RCC 7860 (cell line): Measurements from ENCODE around the gene PUM1.
"Not testable (repeated sequence)": the region's sequence is repeated elsewhere in the genome, so short reads cannot be mapped to it uniquely, and the experiment has no call there.

Experiments used
- DNase-seq: peaks from one replicate; pipeline ENCODE4 v3.0.0-alpha.2; 2015; ENCODE audit warnings: low spot score
- FAIRE-seq: peaks from 2 replicates; lab custom pipeline; 2012; peaks lifted over from hg19 to GRCh38; lab: Jason Lieb, UNC

The PUM1 gene

DNA sequence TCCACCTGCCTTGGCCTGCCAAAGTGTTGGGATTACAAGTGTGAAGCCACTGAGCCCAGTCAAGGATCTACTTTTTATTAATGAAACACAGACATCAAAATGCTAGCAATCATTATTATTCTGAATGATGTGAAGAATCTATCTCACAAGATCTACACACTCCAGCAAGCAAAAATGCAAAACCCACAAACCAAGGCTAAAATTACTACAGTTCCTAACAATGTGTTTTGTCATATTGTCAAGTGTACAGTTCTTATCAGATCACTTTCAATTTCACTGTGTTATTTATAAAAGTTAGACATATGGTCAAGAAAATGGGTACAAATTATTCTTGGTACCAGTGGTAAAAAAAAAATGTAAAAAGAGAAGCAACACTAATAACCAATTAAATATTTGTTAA lies 95.6 kb downstream of the PUM1 start:
- no peak for FAIRE-seq
- DNase-seq = no peak

DNA sequence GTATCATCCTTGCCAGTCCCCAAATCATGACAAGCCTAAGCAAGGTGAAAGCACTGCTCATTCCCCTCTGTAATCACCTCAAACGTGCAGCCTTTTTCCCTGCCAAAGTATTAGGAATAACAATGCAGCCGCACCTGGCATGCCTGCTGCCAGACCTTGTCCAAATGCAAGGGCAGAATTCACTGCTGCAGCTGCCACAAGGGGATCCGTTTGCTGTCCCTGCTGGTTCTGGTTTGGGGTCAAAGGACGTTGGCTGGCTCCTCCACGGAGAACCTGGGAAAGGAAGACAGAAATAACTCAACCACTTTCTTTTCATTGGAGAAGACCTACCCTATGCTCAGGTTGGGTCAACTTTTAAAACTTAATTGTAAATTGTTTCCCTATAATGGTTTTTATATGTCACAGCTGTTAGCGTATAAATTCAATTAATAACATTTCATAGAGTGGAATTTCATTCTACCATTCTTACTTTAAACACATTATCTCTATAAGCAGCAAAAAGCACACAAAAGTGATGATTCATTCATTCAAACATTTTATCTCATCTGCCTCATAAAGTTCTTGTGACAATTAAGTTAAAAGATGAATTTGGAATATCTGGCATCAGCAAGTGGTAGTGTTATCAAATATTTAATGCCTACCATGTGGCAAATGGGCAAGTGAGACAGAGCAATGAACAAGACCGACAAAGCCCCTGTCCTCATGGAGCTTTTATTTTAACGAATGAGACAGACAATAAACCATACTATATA lies 97.1 kb downstream of the PUM1 start:
- DNase-seq = no peak
- FAIRE-seq = no peak

DNA sequence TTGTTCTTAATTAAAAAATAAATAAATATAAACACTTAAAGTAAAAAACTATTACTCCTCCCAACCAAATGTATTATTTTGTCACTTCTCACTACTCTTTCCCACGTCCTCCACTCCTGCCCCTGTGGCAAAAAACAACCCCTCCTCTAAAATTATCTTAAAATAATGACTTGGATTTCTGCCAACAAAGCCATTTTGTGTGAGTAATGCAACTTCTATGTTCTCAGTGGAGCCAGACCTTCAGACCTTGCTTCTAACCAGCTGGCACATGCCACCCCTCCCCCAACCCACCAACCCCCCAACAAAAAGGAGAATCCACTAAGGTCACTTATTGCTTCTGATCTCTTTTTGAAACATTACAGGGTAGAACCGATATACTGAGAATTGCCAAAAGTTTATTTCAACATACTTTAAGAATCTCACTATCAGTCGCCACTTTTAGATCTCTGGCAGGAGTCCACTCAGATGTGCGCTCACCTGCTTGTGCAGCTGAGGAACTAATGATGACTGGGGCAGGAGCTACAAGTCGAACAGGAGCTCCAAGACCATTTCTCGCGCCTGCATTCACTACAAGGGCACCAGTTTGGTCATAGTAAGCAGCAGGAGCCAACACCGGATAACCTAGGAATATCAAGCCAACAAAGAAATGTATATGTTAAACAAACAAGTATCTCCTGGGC lies 98.7 kb downstream of the PUM1 start:
- no peak for FAIRE-seq
- no peak for DNase-seq

DNA sequence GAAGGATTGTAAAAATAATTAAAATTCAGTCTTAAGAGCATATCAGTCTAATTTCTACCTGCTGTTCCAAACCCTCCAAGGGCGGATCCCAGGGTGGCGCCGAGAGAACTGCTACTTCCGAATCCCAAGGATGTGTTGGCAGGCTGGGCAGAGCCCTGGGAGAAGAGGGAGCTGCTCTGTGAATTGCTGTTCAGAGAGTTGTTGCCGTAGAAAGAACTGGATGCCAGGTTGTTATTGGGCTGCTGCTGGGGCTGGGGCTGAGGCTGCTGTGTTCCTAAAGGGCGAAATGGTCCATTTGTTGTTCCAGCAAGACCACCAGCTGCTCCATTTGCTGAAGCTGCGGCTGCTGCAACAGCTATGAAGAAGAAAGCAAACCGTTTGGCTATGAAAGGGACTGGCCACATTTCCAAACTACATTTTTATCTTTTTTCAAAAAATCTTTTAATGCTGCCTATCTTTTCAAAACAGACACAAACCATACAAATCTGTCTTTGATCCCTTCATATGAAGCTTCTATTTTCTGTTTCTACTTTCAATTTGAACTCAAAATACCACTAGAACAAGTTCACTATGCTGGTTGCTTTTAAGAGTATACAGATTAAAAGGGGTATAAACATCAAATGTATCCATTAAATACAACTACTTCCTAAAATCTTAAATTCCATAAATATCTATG lies 99.5 kb downstream of the PUM1 start:
- DNase-seq = no peak
- FAIRE-seq = no peak

DNA sequence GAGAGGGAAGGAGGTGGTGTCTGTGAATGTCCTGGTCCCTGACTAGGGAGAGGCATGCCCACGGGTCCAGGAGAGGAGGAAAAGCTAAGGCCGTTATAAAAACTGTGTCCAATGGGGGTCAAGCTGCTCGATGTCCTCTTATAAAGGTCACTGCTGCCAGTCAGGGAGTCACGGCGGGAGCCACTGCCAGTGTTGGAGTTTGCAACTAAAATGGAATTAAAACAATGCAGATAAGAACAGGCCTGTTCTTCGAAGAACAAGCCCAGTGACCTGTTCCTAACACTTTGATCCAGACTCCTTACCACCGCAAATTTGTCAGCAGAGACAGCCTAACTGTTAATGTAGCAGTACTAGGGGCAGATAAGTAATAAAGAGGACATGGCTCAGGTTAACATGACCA lies 100.8 kb downstream of the PUM1 start:
- DNase-seq = no peak
- no peak for FAIRE-seq

DNA sequence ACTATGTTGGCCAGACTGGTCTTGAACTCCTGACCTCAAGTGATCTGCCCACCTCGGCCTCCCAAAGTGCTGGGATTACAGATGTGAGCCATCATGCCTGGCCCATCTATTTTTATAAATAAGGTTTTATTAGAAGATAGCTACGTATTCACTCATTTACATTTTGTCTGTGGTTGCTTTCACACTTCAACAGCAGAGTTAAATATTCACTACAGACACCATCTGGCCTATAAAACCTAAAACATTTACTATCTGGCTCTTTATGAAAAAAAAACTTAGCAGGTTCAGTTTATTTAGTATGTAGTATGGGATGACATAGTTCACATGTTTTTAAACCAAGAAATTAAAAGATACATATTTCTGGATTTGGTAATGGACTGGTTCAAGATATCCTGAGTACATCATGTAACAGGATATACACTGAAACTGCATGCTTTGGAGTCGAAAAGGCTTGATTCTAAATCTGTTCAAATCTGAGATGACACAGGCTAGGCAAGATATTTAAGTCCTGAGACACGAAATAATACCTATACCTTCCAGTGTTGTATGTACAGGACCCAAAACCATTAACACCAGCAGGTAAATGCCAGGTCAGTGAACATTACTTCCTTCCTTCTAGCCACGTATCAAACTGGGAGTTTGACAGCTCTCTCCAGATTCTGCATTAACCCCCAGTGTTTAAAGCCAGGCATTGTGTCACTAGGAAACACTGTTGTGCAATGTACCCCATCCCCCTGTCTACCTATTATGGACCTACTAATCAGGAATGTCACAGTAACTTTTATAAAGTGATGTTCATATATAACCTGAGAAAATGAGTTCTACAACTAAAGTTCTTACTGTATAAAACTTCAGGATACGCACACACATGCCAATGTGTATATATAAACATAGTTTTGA lies 102.7 kb downstream of the PUM1 start:
- DNase-seq (no peak), FAIRE-seq (no peak)

DNA sequence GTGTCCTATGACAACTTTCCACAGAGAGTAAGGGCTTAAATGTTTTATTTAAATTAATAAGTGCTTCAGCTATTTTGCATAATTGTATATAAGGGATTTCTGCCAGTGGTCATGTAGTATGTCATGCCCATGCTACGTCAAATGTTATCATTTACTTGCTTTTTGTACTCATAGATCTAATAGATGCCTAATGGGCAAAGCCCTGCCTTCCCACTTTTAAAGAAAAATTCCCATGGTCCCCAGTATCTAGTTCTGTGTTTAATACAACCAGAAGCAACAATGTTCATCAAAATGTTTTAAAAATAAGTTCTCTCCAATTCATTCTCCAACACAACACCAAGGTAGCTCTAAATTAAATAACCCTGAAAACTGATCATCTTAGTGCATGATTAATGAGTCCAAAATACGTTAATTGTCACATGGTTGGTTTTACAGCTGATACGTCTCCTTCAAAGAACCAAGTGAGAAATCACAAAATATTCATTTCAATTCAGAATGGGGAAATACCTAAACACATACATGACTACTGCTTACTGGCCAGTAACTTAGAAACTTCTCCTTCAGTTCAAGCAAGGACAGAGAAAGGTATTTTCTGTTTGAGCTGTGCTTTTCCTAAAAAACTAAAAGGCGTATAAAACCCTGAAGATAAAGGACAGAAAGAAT lies 107.8 kb downstream of the PUM1 start:
- FAIRE-seq = no peak

DNA sequence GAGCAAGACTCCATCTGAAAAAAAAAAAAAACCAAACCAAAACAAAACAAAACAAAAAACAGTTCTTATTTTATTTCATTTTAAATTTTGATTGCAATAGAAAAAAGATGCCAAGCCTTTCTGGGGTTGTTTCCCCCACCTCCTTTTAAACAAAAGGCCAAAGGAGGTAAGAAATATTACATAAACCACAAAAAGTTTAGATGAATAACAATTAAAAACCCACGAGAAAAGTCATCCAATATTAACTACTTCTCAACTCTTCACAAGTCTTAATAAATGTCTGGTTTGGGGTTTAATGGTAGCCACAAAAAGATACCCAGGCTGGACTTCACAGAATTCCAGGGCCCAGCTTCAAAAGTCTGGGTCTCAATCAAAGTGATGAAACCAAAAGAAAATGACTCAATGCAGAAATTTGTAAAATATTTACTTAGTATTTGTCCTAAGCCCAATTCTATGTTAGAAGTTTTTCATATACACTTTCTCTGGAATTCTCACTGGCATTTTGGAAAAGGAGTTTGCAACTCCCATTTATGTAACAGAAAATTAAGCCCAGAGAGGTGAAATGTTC lies 110.0 kb downstream of the PUM1 start:
- DNase-seq = no peak
- peak; percentile 15 for FAIRE-seq

More for the DNA sequence above, 107.8 kb downstream of the PUM1 start:
- no peak for DNase-seq

DNA sequence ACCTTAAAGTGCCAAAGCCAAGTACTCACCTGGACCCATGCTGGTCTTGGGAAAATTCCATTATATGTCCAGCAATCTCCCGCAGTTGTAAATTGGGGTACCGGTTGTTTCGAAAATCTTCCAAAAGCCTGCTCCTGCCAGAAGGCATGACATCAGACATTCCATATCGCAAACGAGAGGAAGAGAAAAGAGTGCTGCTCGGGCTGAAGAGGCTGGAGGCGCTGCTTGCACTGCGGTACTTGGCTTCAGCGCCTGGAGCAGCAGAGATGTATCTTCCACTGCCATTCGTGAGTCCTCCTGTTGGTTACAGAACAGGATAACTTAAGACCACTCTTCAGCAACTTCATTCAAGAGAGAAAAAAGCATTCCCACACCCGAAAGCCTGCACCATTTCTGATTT lies 111.8 kb downstream of the PUM1 start:
- FAIRE-seq (no peak), DNase-seq (no peak)

DNA sequence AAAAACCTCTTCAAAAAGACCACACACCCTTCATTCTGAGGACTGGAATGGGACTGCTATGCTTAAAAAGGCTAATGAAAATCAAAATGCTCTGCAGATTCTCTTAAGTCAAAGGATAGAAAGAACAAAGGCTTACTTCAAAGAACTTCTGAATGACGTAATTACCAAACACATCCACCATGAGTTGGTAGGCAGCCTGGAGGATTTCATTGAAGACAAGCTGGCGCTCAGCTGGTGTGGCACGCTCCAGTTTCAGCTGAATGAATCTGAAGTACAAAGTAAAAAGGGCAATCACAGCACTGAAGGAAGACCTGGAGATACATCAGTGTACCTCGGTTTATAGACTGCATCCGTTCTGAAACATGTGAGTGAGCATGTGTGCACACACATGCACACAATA lies 113.4 kb downstream of the PUM1 start:
- FAIRE-seq (no peak), DNase-seq (no peak)

DNA sequence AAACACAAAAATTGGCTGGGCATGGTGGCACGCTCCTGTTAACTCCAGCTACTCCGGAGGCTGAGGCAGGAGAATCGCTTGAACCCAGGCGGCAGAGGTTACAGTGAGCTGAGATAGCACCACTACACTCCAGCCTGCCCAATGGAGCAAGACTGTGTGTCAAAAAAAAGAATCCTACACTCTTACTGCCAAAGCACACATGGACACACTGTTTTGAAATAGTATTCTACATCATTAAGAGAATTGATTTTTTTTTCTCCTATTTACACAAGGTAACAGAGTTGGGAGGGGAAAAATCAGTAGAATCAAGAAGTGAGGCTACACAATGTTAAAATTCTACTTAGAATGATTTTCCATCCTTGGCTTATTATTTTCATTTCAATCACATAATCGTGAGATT lies 114.8 kb downstream of the PUM1 start:
- DNase-seq (no peak), FAIRE-seq (no peak)

DNA sequence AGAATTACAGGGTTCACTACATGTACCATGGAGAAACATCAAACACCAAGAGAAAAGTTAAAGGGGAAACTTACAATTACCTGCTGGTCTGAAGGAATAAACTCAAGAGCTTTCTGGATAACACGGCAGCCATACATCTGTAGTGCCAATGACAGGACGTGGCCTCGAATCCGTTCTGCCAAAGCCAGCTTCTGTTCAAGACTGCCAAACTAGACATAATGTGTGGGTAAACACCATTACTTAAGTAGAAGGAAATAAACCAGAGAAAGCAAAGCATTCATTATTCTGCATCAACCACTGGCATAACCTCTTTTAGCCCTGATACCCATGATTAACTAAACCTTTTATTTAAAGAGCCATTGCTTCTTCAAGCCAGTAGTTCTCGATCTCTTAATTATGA lies 115.5 kb downstream of the PUM1 start:
- DNase-seq (no peak), FAIRE-seq (no peak)

DNA sequence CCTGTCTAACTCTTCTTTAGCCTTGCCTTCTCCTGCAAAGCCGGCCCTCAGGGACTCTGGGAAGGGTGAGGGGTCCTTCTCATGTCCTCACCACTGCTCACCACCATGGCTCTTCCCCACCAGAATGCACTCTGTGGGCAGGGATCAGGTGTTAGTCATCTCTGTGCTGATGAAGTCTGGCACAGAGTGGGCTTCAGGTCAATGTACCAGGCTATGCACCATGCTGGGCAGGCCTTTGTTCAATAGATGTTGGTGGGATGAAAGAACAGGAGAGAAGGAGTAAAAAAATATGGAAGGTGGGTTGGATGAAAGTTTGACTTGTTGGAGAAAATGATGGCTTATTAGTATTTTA lies 116.1 kb downstream of the PUM1 start:
- DNase-seq, FAIRE-seq: not testable (repeated sequence)

DNA sequence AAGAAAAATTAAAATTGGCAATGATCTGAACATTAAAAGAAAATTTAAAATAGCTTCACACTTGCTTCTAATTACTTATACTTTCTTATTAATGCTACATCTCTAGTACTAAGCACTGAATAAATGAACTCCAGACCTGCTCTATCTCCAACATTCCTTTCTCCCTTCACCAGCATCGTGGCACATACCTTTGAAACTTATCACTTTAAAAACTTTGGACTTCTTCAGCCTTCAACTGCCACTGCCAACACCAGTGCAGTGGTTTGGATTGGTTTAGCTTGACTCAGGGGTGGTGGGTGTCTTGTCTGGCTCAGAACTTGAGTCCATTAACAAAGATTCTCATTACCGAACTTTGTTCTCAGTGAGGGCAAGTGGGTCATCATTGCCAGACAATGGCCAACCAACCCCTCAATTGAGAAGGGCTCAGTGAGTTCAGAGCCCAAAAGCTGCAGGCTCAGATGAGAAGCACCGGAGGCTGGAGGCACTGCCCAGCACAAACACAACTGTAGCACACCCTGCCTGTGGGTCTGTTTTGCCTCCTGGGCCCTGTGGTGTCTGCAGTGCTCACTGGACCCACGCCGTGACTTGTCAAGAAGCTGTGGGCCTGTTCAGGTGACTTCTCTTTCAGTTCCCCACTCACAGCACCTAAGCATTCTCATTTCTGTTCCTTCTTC lies 116.6 kb downstream of the PUM1 start:
- not testable (repeated sequence) for FAIRE-seq, DNase-seq

DNA sequence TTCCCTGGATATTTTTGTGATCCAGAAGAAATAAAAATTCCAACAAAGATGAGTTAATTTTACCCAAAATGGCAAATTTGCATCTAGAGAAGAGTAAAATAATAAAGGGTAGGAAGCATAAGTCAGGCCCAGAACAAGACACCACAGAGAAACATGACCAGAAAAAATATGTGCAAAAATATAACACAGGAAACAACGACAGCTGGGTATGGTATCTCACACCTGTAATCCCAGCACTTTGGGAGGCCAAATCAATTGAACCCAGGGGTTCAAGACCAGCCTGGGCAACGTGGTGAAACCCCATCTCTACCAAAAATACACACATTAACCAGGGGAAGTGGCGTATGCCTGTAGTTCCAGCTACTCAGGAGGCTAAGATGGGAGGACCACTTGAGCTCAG lies 117.2 kb downstream of the PUM1 start:
- DNase-seq (no peak), FAIRE-seq (no peak)

DNA sequence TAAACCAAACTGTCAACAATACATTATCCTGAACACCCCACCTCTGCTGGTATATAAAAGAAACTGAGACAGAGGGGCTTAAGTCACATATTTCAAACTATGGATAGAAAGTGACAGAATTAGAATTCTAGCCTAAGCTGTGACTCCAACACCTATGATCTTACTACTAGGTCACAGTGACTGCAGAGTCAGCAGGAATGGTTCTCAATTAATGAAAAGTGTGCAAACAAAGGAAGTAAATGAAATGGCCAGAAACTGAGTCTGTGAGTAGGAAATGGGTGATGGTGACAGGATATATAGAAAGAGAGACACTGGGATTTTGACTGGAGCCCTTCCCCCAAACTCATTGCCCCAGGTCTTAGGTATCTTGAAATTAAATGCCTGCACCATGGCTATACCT lies 118.3 kb downstream of the PUM1 start:
- FAIRE-seq (no peak), DNase-seq (no peak)

DNA sequence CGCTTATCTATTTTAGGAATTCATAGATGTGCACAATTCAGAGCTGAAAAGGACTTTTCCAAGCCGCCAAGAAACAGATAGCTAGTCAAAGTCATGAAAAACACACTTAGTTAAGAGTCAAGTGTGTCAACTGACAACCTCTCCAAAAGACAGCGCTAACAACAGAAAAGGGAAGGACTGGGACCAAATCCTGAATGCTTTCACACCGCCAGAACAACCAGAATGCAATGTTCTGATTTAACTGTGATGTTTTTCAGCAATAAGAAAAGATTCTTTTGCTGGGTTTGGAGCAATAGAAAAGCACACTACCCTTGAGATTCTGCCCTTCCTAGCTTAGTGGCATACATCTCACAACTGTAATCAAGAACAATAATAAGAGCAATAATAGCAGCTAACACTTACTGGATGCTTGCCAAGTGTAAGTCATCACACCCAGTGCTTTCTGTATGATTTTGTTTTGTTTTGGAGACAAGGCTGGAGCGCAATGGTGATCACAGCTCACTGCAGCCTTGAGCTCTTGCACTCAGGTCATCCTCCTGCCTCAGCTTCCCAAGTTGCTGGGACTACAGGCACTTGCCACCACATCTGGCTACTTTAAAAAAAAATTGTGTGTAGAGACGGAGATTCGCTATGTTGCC lies 123.1 kb downstream of the PUM1 start:
- no peak for FAIRE-seq
- DNase-seq = no peak

DNA sequence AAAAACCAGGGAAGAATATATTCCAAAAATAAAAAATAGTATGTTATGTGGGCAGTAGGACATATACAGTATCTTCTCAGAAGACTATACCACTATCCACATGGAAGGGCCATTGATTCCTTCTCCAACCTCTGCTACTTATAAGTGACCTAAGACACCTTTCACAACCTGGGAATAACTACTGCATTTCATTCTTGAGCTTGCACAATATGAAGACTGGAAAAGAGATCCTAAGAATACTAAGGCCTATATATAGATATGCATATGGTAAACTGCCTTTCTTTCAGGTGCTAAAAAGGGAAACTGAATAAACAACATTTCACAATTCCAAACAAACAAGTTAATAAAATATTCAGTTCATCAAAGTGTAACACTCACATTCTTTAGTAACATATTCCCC lies 125.0 kb downstream of the PUM1 start:
- FAIRE-seq (no peak), DNase-seq (no peak)

DNA sequence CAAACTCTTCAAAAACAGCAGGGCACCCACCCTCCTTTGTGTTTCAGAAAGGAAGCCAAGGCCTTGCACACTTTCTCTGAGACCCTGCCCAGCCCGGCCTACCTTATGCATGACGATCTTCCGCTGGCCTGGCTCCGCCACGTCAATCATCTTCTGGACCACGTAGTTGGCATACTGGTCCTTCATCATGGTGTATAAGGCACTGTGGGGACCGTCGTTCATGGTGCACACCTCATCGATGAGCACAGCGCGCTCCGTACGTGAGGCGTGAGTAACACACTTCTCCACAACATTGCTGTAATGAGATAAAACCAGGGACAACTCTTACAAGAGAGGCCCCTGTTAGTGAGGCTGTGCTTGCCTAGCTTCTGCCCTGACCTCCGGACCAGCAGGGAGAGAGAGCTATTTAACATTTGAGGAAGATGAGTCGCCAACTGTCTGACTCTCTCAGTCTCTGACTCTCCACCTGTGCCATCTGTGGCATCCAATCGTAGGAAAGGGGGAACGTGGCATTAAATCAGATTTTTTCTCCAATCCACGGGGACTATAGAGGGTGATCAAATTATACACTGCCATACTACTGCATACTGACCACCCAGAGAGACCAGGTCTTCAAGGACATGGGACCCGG lies 128.9 kb downstream of the PUM1 start:
- FAIRE-seq = no peak
- DNase-seq = no peak
